PFSK-1 (cell line): ENCODE data around the gene ELF2.

Experiments used
- FOXP2 ChIP-seq: optimal IDR thresholded peaks from 2 replicates; pipeline ENCODE3; 2011; ENCODE audit warnings: borderline replicate concordance, control low read depth, inconsistent platforms; ENCODE audit not compliant: insufficient read depth; ENCODE audit errors: extremely low read length, extremely low read depth
- POLR2AphosphoS5 ChIP-seq: IDR thresholded peaks from 2 replicates; pipeline ENCODE4 v1.6.1; 2012; ENCODE audit warnings: low read depth, mild to moderate bottlenecking, control low read depth, low read length, moderate library complexity
- SIN3A ChIP-seq: IDR thresholded peaks from 2 replicates; pipeline ENCODE4 v1.6.1; 2012; ENCODE audit warnings: mild to moderate bottlenecking, low read length, moderate library complexity, borderline replicate concordance; ENCODE audit not compliant: insufficient read depth
- TAF1 ChIP-seq: IDR thresholded peaks from 2 replicates; pipeline ENCODE4 v1.6.1; 2012; ENCODE audit warnings: low read length, control low read depth, borderline replicate concordance; ENCODE audit not compliant: insufficient read depth
- TF ChIP-seq, protein P1 (sequence below), 2 experiments: IDR thresholded peaks; 2 replicates each; pipeline versions ENCODE4 v1.6.1 to v1.8.0; 2011 to 2012; ENCODE audit warnings: low read depth in 2 of 2, low read length in 2 of 2, control low read depth in 1 of 2, inconsistent platforms in 1 of 2, mild to moderate bottlenecking in 1 of 2, moderate library complexity in 1 of 2; ENCODE audit not compliant: insufficient read depth in 1 of 2

ELF2 gene

DNA sequence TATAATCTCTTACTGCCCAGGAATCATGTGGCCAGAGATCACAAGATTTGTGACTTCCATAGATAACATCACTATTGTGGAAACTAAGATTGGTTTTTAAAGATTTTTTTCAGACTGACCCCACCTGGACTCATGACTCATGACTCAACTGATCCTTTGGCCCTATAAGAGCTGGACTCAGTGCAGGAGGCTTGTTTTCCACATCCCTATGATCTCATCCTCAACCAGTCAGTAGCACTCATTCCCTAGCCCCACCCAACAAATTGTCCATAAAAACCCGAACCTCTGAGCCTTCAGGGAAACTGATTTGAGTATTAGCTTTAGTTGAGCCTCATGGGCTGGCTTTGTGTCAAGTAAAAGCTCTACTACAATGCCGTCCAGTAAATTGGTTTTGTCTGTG is 169.4 kb downstream of the ELF2 start:
- TF ChIP-seq FOXP2 = no peak
- no peak for TF ChIP-seq TAF1
- no peak for TF ChIP-seq SIN3A
- TF ChIP-seq, protein P1, sequence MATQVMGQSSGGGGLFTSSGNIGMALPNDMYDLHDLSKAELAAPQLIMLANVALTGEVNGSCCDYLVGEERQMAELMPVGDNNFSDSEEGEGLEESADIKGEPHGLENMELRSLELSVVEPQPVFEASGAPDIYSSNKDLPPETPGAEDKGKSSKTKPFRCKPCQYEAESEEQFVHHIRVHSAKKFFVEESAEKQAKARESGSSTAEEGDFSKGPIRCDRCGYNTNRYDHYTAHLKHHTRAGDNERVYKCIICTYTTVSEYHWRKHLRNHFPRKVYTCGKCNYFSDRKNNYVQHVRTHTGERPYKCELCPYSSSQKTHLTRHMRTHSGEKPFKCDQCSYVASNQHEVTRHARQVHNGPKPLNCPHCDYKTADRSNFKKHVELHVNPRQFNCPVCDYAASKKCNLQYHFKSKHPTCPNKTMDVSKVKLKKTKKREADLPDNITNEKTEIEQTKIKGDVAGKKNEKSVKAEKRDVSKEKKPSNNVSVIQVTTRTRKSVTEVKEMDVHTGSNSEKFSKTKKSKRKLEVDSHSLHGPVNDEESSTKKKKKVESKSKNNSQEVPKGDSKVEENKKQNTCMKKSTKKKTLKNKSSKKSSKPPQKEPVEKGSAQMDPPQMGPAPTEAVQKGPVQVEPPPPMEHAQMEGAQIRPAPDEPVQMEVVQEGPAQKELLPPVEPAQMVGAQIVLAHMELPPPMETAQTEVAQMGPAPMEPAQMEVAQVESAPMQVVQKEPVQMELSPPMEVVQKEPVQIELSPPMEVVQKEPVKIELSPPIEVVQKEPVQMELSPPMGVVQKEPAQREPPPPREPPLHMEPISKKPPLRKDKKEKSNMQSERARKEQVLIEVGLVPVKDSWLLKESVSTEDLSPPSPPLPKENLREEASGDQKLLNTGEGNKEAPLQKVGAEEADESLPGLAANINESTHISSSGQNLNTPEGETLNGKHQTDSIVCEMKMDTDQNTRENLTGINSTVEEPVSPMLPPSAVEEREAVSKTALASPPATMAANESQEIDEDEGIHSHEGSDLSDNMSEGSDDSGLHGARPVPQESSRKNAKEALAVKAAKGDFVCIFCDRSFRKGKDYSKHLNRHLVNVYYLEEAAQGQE (IDR thresholded peaks at IDR 0.05; ENCODE audit: insufficient read depth in 1 of 2, low read depth in 2 of 2, low read length in 2 of 2) = no peak
- TF ChIP-seq POLR2AphosphoS5 = no peak
